IMR-90 (cell line): ENCODE measurements around the gene SIGLEC11. TPM values are rescaled to one million over a fixed set of nuclear protein-coding genes. Genes with fewer than 3 reads are reported as not detected.
A peak's percentile ranks its signal among the peaks of the same experiment; 100 is the strongest.

Experiments
- ATAC-seq: fragments of 200-7000 bp; cut with Tn5 transposase; 2 replicates; pipeline ENCODE4 v1.9.1; 2020; ENCODE audit warnings: low read depth, mild to moderate bottlenecking, moderate library complexity
- BruUV-seq: library from RNA; stranded (reverse); fragments of 400-500 nt; replicated peaks from 2 replicates; lab custom pipeline; 2021; lab: Mats Ljungman, UMichigan
- CTCF ChIA-PET: fragments of 300-600 bp; formaldehyde crosslinking; extraction: SDS; loops from one replicate; lab custom pipeline; 2021; ENCODE audit warnings: antibody characterized with exemption; lab: Yijun Ruan, JAX
- POLR2A ChIA-PET: fragments of 300-600 bp; sonication (Branson Sonifier 250); formaldehyde crosslinking; loops from one replicate; lab custom pipeline; 2022; ENCODE audit warnings: antibody characterized with exemption; ENCODE audit not compliant: unreplicated experiment; lab: Charles Lee
- DNase-seq: peaks from one replicate; pipeline ENCODE4 v3.0.0; 2013
- H2AFZ ChIP-seq: replicated peaks from 2 replicates; pipeline ENCODE3; 2013; ENCODE audit warnings: low read length, mild to moderate bottlenecking; ENCODE audit not compliant: poor library complexity
- H2AK5ac ChIP-seq: 2 replicates; pipeline ENCODE4 v1.6.1; 2013; ENCODE audit warnings: low read depth, low read length, inconsistent platforms
- H2AK9ac ChIP-seq: replicated peaks from 2 replicates; pipeline ENCODE3; 2013; ENCODE audit warnings: mild to moderate bottlenecking, low read depth, low read length, moderate library complexity; ENCODE audit not compliant: poor library complexity
- H2BK120ac ChIP-seq: 2 replicates; pipeline ENCODE4 v1.6.1; 2013; ENCODE audit warnings: low read depth, low read length, inconsistent platforms
- H2BK15ac ChIP-seq: 3 replicates; pipeline ENCODE4 v1.6.1; 2013; ENCODE audit warnings: low read depth, low read length, inconsistent platforms
- H2BK20ac ChIP-seq: 2 replicates; pipeline ENCODE4 v1.6.1; 2013; ENCODE audit warnings: low read depth, mild to moderate bottlenecking, inconsistent platforms, low read length, moderate library complexity
- H2BK5ac ChIP-seq: 2 replicates; pipeline ENCODE4 v1.6.1; 2013; ENCODE audit warnings: mild to moderate bottlenecking, low read depth, low read length, inconsistent platforms; ENCODE audit not compliant: poor library complexity, severe bottlenecking
- H3K14ac ChIP-seq: replicated peaks from 2 replicates; pipeline ENCODE4 v1.6.1; 2013; ENCODE audit warnings: low read depth, low read length, inconsistent platforms
- H3K18ac ChIP-seq: 2 replicates; pipeline ENCODE4 v1.6.1; 2013; ENCODE audit warnings: low read depth, low read length, control low read depth
- H3K23ac ChIP-seq: 2 replicates; pipeline ENCODE4 v1.6.1; 2013; ENCODE audit warnings: low read depth, low read length, inconsistent platforms
- H3K27ac ChIP-seq: 2 replicates; pipeline ENCODE4 v1.5.1; 2013; ENCODE audit warnings: mild to moderate bottlenecking, control low read depth, low read length; ENCODE audit not compliant: insufficient read depth
- H3K27me3 ChIP-seq: 2 replicates; pipeline ENCODE4 v1.6.1; 2013; ENCODE audit warnings: low read length; ENCODE audit not compliant: control insufficient read depth, insufficient read depth
- H3K36me3 ChIP-seq: 2 replicates; pipeline ENCODE4 v1.6.1; 2013; ENCODE audit warnings: low read length, mixed read lengths; ENCODE audit not compliant: control insufficient read depth, insufficient read depth
- H3K4ac ChIP-seq: 2 replicates; pipeline ENCODE4 v1.6.1; 2013; ENCODE audit warnings: low read depth, low read length, inconsistent platforms
- H3K4me1 ChIP-seq: 2 replicates; pipeline ENCODE4 v1.6.1; 2013; ENCODE audit warnings: low read length, mixed read lengths; ENCODE audit not compliant: control insufficient read depth, insufficient read depth
- H3K4me2 ChIP-seq: 2 replicates; pipeline ENCODE4 v1.6.1; 2013; ENCODE audit warnings: low read depth, mild to moderate bottlenecking, control low read depth, low read length, moderate library complexity
- H3K4me3 ChIP-seq: 2 replicates; pipeline ENCODE4 v1.5.1; 2013; ENCODE audit warnings: low read depth, mild to moderate bottlenecking, control low read depth, low read length, moderate library complexity; ENCODE audit not compliant: insufficient read depth
- H3K56ac ChIP-seq: 2 replicates; pipeline ENCODE4 v1.6.1; 2013; ENCODE audit warnings: low read length, inconsistent platforms; ENCODE audit not compliant: insufficient read depth; ENCODE audit errors: extremely low read depth
- H3K79me1 ChIP-seq, 2 experiments: 2 replicates each; pipeline ENCODE4 v1.6.1; 2013; ENCODE audit warnings: low read length in 2 of 2, inconsistent platforms in 1 of 2, low read depth in 1 of 2
- H3K9ac ChIP-seq: 2 replicates; pipeline ENCODE4 v1.6.1; 2013; ENCODE audit warnings: low read depth, low read length, control low read depth
- H3K9me1 ChIP-seq: 2 replicates; pipeline ENCODE4 v1.6.1; 2013; ENCODE audit warnings: low read length, inconsistent platforms; ENCODE audit not compliant: insufficient read depth
- H3K9me3 ChIP-seq: 2 replicates; pipeline ENCODE4 v1.6.1; 2013; ENCODE audit warnings: low read length; ENCODE audit not compliant: control insufficient read depth, insufficient read depth
- H4K20me1 ChIP-seq: 2 replicates; pipeline ENCODE4 v1.6.1; 2013; ENCODE audit warnings: low read length, inconsistent platforms; ENCODE audit not compliant: insufficient read depth
- H4K5ac ChIP-seq: 2 replicates; pipeline ENCODE4 v1.6.1; 2013; ENCODE audit warnings: mild to moderate bottlenecking, low read depth, low read length, control low read depth
- H4K8ac ChIP-seq, 2 experiments: 2 replicates each; pipeline ENCODE4 v1.6.1; 2013; ENCODE audit warnings: low read depth in 2 of 2, low read length in 2 of 2, control low read depth in 1 of 2, inconsistent platforms in 1 of 2
- H4K91ac ChIP-seq: 2 replicates; pipeline ENCODE4 v1.6.1; 2013; ENCODE audit warnings: low read depth, low read length, inconsistent platforms; ENCODE audit not compliant: insufficient read depth
- BHLHE40 ChIP-seq: fragments of 150-350 bp; IDR thresholded peaks from 2 replicates; pipeline ENCODE4 v1.6.1; 2016; ENCODE audit warnings: mild to moderate bottlenecking, low read depth, low read length
- CEBPB ChIP-seq: IDR thresholded peaks from 2 replicates; pipeline ENCODE4 v1.6.1; 2012; ENCODE audit warnings: low read depth, low read length, improper control_type of control experiment
- CHD1 ChIP-seq: IDR thresholded peaks from 2 replicates; pipeline ENCODE4 v1.6.1; 2012; ENCODE audit warnings: low read depth, low read length, improper control_type of control experiment
- CTCF ChIP-seq: conservative IDR thresholded peaks from 2 replicates; pipeline ENCODE4 v1.5.1; 2012; ENCODE audit warnings: mild to moderate bottlenecking, low read depth, low read length, improper control_type of control experiment
- FOS ChIP-seq: fragments of 150-350 bp; IDR thresholded peaks from 2 replicates; pipeline ENCODE4 v1.6.1; 2016; ENCODE audit warnings: low read depth, low read length
- MAFK ChIP-seq: IDR thresholded peaks from 2 replicates; pipeline ENCODE4 v1.6.1; 2012; ENCODE audit warnings: low read depth, low read length, improper control_type of control experiment
- MAZ ChIP-seq: IDR thresholded peaks from 2 replicates; pipeline ENCODE4 v1.6.1; 2012; ENCODE audit warnings: low read depth, mild to moderate bottlenecking, low read length, improper control_type of control experiment, moderate library complexity, borderline replicate concordance
- MXI1 ChIP-seq: IDR thresholded peaks from 2 replicates; pipeline ENCODE4 v1.6.1; 2012; ENCODE audit warnings: low read depth, mild to moderate bottlenecking, low read length, moderate library complexity, borderline replicate concordance
- NFE2L2 ChIP-seq: fragments of 150-350 bp; IDR thresholded peaks from 2 replicates; pipeline ENCODE4 v1.6.1; 2016; ENCODE audit warnings: low read depth, mild to moderate bottlenecking, low read length
- POLR2A ChIP-seq: IDR thresholded peaks from 2 replicates; pipeline ENCODE4 v1.6.1; 2012; ENCODE audit warnings: mild to moderate bottlenecking, low read depth, low read length
- RAD21 ChIP-seq: IDR thresholded peaks from 2 replicates; pipeline ENCODE4 v1.6.1; 2012; ENCODE audit warnings: low read length, improper control_type of control experiment
- RCOR1 ChIP-seq: IDR thresholded peaks from 2 replicates; pipeline ENCODE4 v1.6.1; 2012; ENCODE audit warnings: mild to moderate bottlenecking, low read length, improper control_type of control experiment; ENCODE audit not compliant: insufficient replicate concordance
- RFX5 ChIP-seq: IDR thresholded peaks from 2 replicates; pipeline ENCODE4 v1.8.0; 2012; ENCODE audit warnings: low read depth, mild to moderate bottlenecking, low read length, moderate library complexity
- USF2 ChIP-seq: fragments of 150-350 bp; IDR thresholded peaks from 2 replicates; pipeline ENCODE4 v1.6.1; 2017; ENCODE audit warnings: mild to moderate bottlenecking, antibody characterized with exemption, low read length, low read depth
- WGBS, 2 experiments: methylation state at CpG; one replicate each; pipeline versions ENCODE4 v1.1.5 to v1.1.7; 2013; ENCODE audit warnings: missing lambda C conversion rate in 2 of 2; ENCODE audit not compliant: insufficient read length in 1 of 2; ENCODE audit errors: extremely low coverage in 2 of 2; 5-methylcytosine and 5-hydroxymethylcytosine counted together
- dilution Hi-C: fragments of 300-500 bp; cut with HindIII; formaldehyde crosslinking; loops from one replicate; pipeline ENCODE4 v1.14.3; 2018; ENCODE audit warnings: low sequenced_read_pairs; ENCODE audit not compliant: unreplicated experiment
- in situ Hi-C: fragments of 300-500 bp; cut with MboI; formaldehyde crosslinking; loops from 3 replicates; pipeline ENCODE4 v1.14.3; 2019; ENCODE audit warnings: low sequenced_read_pairs, inconsistent platforms, mixed read lengths
- intact Hi-C: fragments of 100-400 bp; cut with micrococcal nuclease; formaldehyde crosslinking; loops from 2 replicates; pipeline ENCODE4 v1.10.0; 2022
- polyA plus RNA-seq, 3 experiments: library from polyadenylated mRNA; depleted of rRNA; stranded (reverse); fragments of >200 nt; gene quantifications; 2 replicates each; pipeline ENCODE4 v1.2.3, GENCODE V29; 2012; ENCODE audit warnings: low replicate concordance in 1 of 3
- total RNA-seq: library from RNA; depleted of rRNA; stranded (reverse); fragments of >200 nt; gene quantifications from 2 replicates; pipeline ENCODE4 v1.2.3, GENCODE V29; 2012

The SIGLEC11 gene
- total and polyA plus RNA-seq, 2 of the 4 experiments (the other 2 are of a cell fraction) = not detected

- intact Hi-C loops = no loop called here
- H3K36me3 ChIP-seq = peaks cover 26% of the 10 kb centered on the region
- peak overlapping the region; percentile 65; the same call in 1 of the 2 replicates for H3K23ac ChIP-seq
- peak overlapping the region; percentile 27 for H3K27ac ChIP-seq
- no peak overlapping the region for H3K9ac ChIP-seq
- ATAC-seq (peak; percentile 85), DNase-seq (peak; percentile 81)
- peak overlapping the region; percentile 74 for H2AK9ac ChIP-seq
- no peak overlapping the region for H4K91ac ChIP-seq
- H2AK5ac ChIP-seq = peak overlapping the region; percentile 15
- H3K4me1 ChIP-seq = peaks cover 13% of the 10 kb centered on the region
- H2BK20ac ChIP-seq = no peak overlapping the region
- H3K79me1 ChIP-seq = peaks cover 30 to 86% of the 10 kb centered on the region in 2 experiments
- no TSS peak for BruUV-seq
- TF ChIP-seq FOS (peak; percentile 42; the same call in 1 of the 2 replicates), CHD1 (no peak), USF2 (no peak), RAD21 (no peak), CEBPB (peak; percentile 76), RCOR1 (no peak), NFE2L2 (no peak), BHLHE40 (no peak), CTCF (no peak), MAZ (no peak), RFX5 (no peak), POLR2A (no peak), MXI1 (peak; percentile 37; the same call in 1 of the 2 replicates), MAFK (no peak)
- H4K20me1 ChIP-seq = peaks cover 45% of the 10 kb centered on the region
- H3K4ac ChIP-seq = peak overlapping the region; percentile 64
- H3K4me3 ChIP-seq = no peak overlapping the region
- no peaks in the 10 kb centered on the region for H3K9me3 ChIP-seq
- in situ Hi-C loops = no loop called here
- peak overlapping the region; percentile 67 for H2AFZ ChIP-seq
- CTCF ChIA-PET = no interaction called here
- 97% methylated on average over 5 of the region's 22 CpGs; no CpG with 5 or more reads in 1 of the 2 experiments for WGBS, 2 experiments
- no peak overlapping the region for H2BK120ac ChIP-seq
- no peaks in the 10 kb centered on the region for H3K27me3 ChIP-seq
- peak overlapping the region; percentile 10; the same call in 1 of the 2 replicates for H3K4me2 ChIP-seq
- no peak overlapping the region for H3K56ac ChIP-seq
- peaks cover 12% of the 10 kb centered on the region for H3K9me1 ChIP-seq
- dilution Hi-C loops = no loop called here
- H3K14ac ChIP-seq = peak overlapping the region; percentile 48; the same call in 1 of the 2 replicates
- no peak overlapping the region for H4K5ac ChIP-seq
- H2BK15ac ChIP-seq = no peak overlapping the region
- POLR2A ChIA-PET = no interaction called here
- H4K8ac ChIP-seq = peak overlapping the region in 1 of 2 experiments; percentile 45; a peak in 1 of 4 replicates
- no peak overlapping the region for H3K18ac ChIP-seq
- peak overlapping the region; percentile 49 for H2BK5ac ChIP-seq
These were observed 38.8 kb downstream of the SIGLEC11 start for GRCh38 chr19:49921871-49922795.
